Measurements from ENCODE around the gene MPP3. TPM values are rescaled to one million over a fixed set of nuclear protein-coding genes. Genes with fewer than 3 reads are reported as not detected.
A peak's percentile ranks its signal among the peaks of the same experiment; 100 is the strongest.

The MPP3 gene
- total RNA-seq, 6 experiments from 2014 or later, result 5.5 to 6.9 (median 5.9) TPM

DNA sequence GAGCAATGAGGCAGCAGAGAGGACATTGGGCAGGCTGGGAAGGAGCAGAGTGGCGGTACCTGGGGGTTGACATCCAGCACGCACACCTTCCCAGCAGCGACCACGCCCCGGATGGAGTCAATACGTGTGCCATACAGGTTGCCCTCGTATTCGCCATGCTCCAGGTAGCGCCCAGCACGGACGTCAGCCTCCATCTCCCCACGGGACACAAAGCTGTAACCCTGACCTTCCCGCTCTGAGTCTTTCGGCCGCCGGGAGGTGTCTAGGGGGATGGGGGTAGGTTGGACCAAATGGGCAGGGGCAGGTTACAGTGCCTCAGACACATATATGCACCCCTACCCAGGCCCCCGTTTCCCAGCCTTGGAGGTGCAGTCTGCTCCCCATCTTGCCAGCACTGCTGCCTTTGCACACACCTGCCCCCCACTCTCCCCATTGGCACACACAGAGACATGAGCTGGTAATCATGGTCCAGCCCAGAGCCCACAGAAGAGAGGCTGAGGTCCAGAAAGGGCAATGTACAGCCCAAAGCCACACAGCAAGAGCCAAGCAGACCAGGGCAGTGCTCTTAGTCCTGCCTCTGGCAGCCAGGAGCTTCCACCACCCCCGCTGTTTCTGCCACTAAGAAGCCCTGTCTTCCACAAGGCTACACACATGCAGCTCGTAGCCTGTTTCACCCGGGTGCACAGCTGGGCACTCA lies 46.9 kb upstream of the MPP3 start:
- peaks cover 8% of the 10 kb centered on the region for H3K4me1 Mint-ChIP-seq (ENCODE audit: low read depth)
- no peak overlapping the region for H3K27ac Mint-ChIP-seq
- peaks cover 22% of the 10 kb centered on the region for H3K27me3 Mint-ChIP-seq (ENCODE audit: insufficient read depth)
- no peak overlapping the region for H3K4me3 Mint-ChIP-seq
- TF ChIP-seq, protein P1, sequence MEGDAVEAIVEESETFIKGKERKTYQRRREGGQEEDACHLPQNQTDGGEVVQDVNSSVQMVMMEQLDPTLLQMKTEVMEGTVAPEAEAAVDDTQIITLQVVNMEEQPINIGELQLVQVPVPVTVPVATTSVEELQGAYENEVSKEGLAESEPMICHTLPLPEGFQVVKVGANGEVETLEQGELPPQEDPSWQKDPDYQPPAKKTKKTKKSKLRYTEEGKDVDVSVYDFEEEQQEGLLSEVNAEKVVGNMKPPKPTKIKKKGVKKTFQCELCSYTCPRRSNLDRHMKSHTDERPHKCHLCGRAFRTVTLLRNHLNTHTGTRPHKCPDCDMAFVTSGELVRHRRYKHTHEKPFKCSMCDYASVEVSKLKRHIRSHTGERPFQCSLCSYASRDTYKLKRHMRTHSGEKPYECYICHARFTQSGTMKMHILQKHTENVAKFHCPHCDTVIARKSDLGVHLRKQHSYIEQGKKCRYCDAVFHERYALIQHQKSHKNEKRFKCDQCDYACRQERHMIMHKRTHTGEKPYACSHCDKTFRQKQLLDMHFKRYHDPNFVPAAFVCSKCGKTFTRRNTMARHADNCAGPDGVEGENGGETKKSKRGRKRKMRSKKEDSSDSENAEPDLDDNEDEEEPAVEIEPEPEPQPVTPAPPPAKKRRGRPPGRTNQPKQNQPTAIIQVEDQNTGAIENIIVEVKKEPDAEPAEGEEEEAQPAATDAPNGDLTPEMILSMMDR (IDR thresholded peaks at IDR 0.05), result no peak
- H3K9me3 Mint-ChIP-seq, result no peaks in the 10 kb centered on the region
- DNase-seq, result no peak
- no peaks in the 10 kb centered on the region for H3K36me3 Mint-ChIP-seq (ENCODE audit: low read depth)

- H3K4me3 Mint-ChIP-seq, result no peak overlapping the region
- H3K27me3 Mint-ChIP-seq (ENCODE audit: insufficient read depth), result peaks cover 25% of the 10 kb centered on the region
- peak overlapping the region; percentile 38; the same call in 1 of the 2 replicates for H3K27ac Mint-ChIP-seq
- no peaks in the 10 kb centered on the region for H3K9me3 Mint-ChIP-seq
- H3K36me3 Mint-ChIP-seq (ENCODE audit: low read depth), result no peaks in the 10 kb centered on the region
- peaks cover 8% of the 10 kb centered on the region for H3K4me1 Mint-ChIP-seq (ENCODE audit: low read depth)
- TF ChIP-seq, protein P1 (IDR thresholded peaks at IDR 0.05), result peak; percentile 97
- peak; percentile 85 for DNase-seq
Observed at GRCh38 chr17:43878260-43879175, 45.6 kb upstream of the MPP3 start.

GRCh38 chr17:43877451-43878155 lies 44.7 kb upstream of the MPP3 start:
- H3K4me1 Mint-ChIP-seq (ENCODE audit: low read depth), result peaks cover 9% of the 10 kb centered on the region
- no peak overlapping the region for H3K27ac Mint-ChIP-seq
- TF ChIP-seq, protein P1 (IDR thresholded peaks at IDR 0.05), result no peak
- no peak overlapping the region for H3K4me3 Mint-ChIP-seq
- no peak for DNase-seq
- H3K27me3 Mint-ChIP-seq (ENCODE audit: insufficient read depth), result peaks cover 34% of the 10 kb centered on the region
- H3K9me3 Mint-ChIP-seq, result no peaks in the 10 kb centered on the region
- no peaks in the 10 kb centered on the region for H3K36me3 Mint-ChIP-seq (ENCODE audit: low read depth)

DNA sequence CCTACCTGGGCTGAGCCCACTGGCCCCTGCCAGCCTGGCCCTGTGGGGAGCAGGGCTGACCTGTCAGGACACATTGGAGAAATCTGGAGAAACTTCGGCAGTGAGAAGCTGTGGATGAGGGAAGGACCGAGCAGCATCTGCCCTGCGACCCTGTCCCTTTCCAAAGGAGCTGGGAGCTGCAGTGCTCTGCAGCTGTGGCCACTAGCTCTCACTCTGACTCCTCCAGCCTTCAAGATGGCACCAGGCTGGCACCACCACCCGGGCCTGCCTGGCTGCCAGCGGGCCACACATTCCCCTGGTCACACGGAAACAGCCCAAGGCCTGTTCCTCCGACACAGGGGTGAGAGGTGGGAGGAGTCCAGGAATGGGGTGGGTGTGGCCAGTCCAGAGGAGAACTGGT lies 44.1 kb upstream of the MPP3 start:
- H3K4me3 Mint-ChIP-seq, result no peak overlapping the region
- H3K27ac Mint-ChIP-seq, result no peak overlapping the region
- no peaks in the 10 kb centered on the region for H3K36me3 Mint-ChIP-seq (ENCODE audit: low read depth)
- no peak for DNase-seq
- peaks cover 37% of the 10 kb centered on the region for H3K27me3 Mint-ChIP-seq (ENCODE audit: insufficient read depth)
- no peaks in the 10 kb centered on the region for H3K9me3 Mint-ChIP-seq
- H3K4me1 Mint-ChIP-seq (ENCODE audit: low read depth), result peaks cover 15% of the 10 kb centered on the region
- TF ChIP-seq, protein P1 (IDR thresholded peaks at IDR 0.05), result no peak

DNA sequence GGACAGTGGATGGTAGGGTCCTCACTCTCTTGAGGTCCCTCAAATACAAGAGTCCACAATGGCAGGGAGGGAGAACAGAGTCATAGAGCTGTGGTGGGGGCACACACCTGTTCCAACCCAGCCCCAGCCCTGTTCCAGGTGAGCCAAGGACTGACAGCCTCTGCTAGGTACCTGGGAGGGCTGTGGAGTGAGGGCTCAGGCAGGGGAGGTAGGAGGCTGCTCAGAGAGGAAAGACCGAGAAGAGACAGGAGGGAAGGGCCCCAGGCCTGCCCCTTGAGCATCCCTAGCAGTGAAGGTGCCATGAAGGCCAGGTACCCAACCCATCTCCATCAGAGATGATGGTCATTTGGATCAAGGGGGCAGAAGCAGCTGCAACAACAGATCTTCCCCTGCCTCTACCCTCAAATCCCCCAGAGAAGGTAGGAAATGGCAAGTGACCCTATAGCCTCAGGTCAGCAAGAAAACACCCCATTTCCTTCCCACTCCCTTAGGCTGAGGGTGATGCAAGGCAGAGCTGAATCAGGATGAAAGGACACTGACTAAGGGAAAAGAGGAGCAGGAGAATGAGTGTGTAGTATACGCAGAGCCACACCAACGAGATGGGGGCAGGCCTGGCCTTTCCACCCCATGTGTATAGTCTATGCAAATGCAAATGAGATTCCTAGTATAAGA lies 42.7 kb upstream of the MPP3 start:
- no peak overlapping the region for H3K4me3 Mint-ChIP-seq
- TF ChIP-seq, protein P1 (IDR thresholded peaks at IDR 0.05), result no peak
- no peaks in the 10 kb centered on the region for H3K36me3 Mint-ChIP-seq (ENCODE audit: low read depth)
- no peaks in the 10 kb centered on the region for H3K9me3 Mint-ChIP-seq
- no peak for DNase-seq
- peaks cover 16% of the 10 kb centered on the region for H3K4me1 Mint-ChIP-seq (ENCODE audit: low read depth)
- H3K27ac Mint-ChIP-seq, result no peak overlapping the region
- H3K27me3 Mint-ChIP-seq (ENCODE audit: insufficient read depth), result peaks cover 39% of the 10 kb centered on the region

Measured in HFFc6 (cell line).